HG02938 (cell line): ENCODE results near the gene ADARB2.
"Not testable (repeated sequence)": the region's sequence is repeated elsewhere in the genome, so short reads cannot be mapped to it uniquely, and the experiment has no call there.

Experiments
- ATAC-seq: cut with Tn5 transposase; IDR thresholded peaks from one replicate; pipeline ENCODE4 v1.9.1; 2021; ENCODE audit warnings: mild to moderate bottlenecking, moderate library complexity; ENCODE audit not compliant: unreplicated experiment

Gene ADARB2

DNA sequence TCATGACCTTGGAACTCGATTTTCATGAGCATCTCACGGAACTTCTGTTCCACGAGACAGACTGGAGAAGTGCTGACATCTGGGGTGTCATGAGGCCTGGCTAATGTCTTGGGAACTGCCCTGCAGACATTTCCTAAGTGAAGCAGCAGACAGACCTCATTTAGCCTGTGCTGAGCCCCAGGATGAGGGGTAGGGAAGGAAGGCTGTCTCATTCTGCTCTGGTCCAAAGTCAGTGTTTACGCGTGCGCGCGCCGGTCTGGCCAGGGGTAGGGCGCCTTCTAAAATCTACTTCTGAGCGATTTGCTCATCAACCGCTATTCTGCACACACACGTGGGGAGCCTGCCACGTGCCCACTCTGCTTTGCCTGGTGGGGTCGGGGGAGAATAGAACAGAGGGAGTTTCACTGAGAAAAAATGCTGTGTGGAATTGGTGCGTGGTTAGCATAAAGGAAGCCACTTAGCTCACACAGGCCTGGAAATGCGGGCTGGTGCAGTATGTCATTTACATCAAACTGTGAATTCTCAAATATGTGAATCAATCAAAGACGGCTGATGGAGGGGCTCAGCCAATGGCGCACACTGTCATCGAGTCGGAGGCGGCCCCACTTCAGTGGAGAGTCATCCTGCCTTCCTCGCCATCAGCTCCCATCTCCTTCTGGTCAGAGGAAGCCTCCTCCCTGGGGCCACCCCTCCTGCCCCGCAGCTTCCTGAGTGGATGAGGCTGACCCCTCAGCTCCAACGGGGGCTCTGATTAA is 335.1 kb downstream of the ADARB2 start:
- no peak for ATAC-seq

DNA sequence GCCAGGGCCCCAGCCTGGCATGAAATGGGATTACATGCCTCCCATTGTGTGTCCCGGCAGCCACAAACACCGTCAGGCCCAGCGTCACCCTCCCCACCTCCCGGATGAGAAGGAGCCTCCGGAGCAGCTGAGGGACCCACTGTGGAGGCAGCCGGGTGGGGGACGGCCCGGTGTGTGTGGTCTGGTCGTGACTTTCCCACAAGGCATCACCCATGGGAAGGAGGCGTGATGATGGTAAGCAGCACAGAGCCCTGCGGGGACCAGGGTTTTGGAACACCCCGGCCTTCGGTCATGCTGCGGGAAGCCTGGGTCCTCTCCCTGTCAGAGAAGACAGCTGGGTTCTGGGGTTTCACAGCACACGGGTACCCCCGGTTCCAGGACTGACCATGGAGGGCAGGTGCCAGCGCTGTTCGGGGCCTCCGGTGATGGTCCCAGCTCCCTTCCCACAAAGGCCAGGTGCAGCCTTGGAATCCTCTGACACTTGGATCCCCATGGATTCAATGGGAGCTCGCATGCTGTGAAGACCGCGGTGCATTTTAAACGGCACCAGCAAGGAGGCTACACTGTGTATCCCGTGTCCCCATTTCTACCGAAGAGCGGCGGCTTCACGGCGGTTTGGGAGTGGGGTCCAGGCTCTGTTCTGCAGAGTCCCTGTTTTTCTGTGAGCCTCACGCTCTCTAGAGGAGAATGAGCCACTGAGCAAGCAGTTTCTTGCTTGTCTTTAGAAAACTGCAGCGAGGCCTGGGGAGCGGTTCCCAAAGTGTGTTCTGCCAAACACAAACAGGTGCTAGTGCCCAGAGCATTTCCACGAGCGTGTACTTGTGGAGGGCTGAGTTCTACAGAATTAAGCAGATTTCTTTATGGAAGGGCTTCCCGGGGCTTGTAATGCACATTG is 336.0 kb downstream of the ADARB2 start:
- ATAC-seq = no peak

DNA sequence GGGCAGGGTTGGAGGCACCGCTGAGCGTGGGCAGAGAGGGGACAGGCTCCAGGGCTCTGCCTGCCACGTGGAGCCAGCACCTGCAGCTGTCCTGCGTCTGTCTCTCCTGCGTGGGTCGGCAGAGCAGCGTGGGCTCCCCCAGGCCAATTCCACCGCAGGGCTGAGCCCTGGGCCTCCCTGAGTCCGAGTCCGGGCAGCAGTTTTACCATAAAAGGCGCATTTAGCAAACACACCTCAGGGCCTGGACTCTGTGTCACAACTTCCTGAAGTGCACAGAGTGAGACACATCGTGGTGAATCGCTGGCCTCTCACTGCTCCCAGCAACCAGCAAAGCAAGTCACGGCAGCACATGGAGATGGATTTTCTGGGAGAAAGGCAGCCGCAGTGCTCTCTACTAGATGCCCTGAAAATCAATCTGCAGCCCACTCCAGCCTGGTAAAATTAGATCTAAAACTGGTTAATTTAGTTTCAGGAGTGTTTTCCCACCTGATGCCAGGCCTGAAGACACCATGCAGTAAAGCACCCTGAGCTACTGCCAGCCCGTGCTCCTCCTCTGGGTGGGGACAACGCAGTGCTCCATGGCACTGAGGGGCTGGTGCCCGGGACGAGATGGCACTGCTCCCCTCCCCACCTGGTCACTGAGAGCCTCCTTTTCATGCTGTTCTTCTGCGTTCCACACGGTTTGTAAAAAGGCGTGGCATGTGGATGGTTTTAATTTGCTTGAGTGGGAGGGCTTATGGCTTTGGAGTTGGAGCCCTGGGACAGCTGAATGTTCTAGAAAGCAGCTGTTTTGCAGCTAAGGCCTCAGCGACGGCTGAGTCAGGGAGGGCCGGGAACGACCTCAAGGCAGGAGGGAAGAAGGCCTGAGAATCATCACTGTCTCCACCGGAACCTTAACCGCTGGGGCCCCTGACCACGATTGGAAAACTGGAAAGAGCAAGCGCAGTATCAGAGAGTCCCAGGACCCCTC is 336.9 kb downstream of the ADARB2 start:
- ATAC-seq = no peak

DNA sequence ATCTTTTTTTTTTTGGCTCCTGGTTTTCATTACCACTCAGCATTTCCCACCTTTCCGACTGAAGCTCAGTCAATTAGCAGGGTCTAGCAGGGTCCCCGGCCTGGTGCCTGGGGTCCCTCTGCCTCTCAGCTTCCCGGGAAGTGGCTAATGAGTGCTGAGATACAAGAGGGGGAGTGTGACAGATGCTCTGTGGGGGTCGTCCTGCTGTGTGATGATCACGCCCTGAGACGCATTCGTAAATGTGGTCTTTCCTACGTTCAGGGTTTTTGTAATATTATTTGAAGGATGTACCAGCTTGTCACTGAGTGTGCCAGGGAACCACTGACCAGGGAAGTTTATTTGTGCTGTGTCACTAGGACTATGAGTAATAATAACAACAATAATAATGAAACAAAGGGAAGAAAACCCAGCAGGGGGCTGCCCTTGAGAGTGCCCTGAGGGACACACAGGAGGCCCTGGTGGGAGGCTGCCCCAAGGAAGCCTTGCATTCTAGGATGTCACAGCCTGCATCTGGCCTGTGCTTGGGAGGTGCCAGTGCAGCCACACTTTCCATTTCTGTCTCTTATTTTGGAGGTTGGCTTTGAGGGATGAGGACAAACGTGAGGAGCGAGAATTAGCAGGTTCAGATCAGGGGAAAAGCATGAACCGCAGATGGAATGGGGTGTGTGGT is 337.8 kb downstream of the ADARB2 start:
- no peak for ATAC-seq

DNA sequence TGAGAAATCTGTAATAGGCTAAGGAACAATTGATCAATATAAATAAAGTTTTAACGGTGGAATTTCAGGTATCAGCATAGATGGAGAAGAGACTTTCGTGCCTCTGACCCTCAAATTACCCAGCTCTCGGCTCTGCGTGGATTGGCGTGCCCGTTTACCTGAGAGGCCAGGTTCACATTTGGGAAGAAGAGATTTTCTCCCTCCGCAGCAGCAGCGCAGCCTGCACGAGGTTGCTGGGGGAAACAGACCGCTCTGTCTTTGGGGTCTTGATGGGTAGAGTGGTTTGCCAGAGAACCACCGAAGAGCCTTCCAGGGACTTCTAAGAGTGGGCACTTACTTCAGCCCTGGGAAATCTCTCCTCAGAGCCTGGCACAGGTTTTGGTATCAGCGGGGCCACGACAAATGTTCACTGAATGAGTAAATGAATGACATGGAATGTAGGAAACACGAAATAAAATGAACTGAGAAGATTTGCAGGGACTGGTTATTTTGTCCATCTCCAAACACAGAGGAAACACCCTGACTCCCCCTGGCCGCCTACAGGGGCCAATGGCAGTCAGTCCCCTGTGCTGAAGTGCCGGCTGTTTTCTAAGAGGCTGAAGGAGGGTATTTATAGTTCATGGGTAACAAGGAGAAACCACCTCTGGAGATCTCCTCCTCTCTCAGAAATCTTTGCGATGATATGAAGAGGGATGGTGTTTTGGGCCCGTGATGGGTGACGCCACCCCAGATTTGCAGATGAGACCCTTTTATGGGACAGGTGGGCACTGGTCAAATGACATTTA is 338.5 kb downstream of the ADARB2 start:
- ATAC-seq = no peak

DNA sequence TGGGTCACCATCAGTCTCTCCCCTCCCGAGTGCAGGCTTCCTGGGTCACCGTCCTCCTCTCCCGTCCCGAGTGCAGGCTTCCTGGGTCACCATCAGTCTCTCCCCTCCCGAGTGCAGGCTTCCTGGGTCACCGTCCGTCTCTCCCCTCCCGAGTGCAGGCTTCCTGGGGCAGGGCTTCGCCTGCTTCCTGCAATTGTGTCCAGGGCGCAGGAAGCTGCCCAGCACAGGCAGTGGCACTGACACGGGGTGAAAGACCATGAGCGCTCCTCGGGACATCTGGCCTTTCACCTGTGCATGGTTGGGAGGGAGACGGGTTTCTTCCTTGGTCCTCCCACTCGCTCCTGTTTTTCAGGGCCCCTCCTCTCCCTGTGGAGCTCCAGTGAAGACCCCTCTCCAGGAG is 339.2 kb downstream of the ADARB2 start:
- ATAC-seq = not testable (repeated sequence)

DNA sequence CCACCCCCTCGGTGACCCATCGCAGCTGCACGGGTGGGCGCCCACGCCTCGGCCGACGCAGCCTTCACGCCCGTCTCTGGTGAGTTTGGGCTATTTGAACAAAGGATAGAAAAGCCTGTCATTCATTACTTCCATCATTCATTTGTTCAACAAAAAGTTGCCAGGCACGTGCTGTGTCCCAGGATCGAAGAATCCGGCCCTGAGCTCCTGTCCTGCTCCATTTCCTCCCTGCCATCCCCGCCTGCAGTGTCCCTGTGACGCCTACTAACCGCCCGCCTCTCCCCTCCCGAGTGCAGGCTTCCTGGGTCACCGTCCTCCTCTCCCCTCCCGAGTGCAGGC is 341.1 kb downstream of the ADARB2 start:
- no peak for ATAC-seq

DNA sequence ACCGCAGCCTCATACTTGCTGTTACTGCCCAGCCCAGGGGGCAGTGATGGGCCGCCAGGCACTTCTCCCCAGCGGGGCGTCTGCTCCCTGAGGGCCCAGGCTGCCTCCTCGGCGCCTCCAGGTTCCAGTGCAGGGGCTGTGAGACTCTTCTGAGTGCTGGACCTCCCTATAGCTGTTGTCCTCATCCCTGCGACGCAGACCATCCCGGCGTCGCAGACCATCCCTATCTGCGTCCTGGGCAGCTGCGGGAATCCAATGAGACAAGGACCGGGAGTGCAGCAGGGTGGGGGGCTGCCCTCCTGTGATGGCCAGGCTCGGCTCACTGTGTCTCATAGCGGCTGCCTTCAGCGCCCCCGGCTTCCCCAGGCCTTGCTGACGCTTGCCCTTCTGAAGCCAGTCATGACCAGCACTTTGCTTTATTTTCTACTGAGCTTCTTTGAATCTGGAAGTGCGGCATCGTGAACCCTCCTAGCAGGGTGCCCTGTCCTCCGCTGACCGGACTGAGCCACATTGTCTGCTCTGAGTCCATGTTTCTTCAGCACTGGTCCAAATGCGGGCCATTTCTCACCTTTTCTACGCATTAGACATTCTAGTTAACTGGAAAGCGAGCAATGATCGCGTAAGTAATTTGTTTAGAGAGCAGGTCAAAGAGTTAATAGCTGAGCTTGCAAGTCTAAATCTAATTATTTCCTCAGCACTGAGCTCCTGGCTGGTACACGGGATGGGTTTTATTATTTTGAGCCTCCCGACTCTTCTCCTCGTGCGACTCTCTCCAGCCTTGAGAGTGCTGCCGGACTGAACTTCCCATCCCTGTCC is 341.6 kb downstream of the ADARB2 start:
- no peak for ATAC-seq

DNA sequence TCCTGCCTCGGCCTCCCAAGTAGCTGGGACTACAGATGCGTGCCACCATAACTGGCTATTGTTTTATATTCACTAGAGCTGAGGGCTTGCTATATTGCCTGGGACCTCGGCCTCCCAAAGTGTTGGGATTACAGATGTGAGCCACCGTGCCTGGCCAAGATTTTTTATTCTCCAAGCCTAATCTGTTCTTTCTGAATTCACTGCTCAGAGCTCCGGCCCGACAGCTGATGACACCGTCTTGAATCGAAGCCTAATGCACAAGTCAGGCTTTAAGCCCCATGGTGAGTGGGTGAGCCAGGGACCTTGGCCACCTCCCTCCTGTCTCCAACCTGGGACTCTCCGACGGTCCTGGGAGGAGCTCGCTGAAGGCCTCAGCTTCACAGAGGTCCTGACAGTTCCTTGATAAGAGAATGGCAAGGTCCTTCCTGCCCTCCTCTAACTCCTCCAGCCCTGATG is 342.3 kb downstream of the ADARB2 start:
- ATAC-seq = no peak

DNA sequence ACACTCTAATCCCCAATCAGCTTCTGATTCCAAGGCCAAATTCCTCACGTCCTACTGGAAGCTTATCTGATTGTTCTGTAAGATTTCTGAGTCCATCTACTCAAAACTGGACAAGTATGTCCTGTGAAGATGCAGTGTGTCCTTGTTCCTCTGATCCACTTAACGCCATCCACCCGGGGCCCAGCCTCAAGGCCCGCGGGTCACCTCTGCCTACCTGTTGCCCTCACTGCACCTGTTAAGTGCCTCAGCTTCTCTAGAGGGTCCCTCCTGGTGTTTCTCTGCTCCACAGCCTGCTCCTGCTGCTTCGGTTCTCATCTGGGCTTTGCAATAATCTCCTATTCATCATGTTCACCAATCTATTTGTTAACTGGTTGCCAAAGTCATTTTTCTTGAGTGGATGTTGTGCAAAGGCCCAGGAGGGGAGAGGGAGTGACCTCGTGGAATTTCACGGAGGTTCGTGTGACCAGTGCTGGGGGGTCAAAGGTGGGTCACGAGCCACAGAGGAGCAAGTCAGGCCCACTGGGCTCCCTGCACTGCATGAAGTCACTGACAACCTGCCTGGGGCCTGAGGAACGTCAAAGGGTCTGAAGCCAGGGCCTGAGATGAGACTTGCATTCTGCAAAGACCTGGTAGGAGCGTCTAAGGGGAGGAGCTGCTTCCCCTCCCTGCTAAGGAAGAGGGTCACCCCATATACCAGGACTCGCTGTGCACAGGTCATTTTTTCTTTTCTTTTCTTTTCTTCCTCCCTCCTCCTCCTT is 343.0 kb downstream of the ADARB2 start:
- ATAC-seq = no peak

DNA sequence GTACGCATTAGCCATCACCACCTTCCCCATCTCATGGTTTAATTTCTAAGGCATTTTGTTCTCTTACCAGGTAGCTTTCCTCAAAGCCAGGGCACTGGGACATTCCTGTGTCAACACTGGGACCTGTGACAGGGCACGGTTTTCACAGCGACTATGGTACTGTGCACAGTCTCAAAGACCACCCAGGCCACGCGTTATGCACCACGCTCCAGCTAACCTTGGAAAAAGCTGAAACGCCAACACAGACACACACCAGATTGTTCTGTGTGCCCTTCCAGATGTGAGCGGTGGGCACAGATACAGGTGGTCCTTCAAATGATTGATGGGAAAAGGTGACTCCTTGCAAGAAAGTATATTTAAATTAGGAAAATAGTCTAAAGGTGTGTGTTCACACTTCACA is 343.8 kb downstream of the ADARB2 start:
- no peak for ATAC-seq

DNA sequence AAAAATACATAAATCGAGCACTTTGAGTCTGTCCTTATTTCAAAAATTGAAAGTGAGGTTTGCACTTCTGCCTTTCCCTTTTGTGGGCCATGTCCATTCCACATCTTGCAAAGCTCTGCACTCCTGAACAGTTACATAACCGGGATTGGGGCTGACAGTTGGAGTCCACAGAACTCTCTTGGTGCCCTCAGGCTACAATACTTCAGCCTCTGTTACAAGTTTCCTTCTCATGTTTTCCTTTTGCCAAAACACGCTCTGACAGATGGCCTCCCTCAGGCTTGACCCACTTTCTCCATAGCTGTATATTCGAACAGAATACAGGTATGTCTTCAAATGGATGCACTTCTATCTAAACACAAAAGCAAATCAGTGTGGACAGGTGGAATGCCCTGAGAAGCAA is 345.2 kb downstream of the ADARB2 start:
- no peak for ATAC-seq

DNA sequence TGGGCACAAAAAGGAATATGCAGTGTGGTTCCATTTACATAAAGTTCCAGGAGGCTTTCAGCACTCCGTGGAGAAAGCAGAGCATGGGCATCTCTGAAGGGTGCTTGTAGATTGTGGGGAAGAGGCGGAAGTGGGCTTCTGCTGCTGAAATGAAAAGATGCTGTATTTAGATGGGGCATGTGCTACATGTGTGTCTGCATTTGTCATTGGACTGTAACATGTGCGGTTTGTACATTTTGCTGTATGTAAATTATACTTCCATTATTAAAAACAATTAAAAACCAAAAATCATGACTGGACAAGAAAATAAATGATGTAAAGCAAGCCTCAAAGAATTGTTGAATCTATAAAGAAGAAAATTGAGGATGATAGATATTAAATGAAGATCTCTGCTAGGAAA is 347.1 kb downstream of the ADARB2 start:
- no peak for ATAC-seq

DNA sequence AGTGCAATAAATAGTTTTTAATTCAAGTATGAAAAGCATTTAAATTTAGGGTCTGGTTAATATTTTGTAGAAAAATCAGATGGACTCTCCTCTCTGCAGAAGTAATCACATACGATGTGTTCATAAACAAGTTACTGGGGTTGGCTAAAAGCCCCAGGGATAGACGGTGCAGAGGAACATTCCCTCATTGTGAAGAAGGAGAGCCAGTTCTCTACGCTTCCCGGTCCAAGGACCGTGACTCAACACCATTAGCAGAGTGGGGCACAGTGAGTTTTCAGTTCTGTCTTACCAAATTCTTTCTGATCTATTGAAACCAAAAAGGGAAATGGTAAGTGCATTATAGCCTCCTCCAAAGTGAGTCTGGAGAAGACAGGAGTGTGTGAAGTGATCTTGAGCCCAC is 353.3 kb downstream of the ADARB2 start:
- ATAC-seq = no peak

DNA sequence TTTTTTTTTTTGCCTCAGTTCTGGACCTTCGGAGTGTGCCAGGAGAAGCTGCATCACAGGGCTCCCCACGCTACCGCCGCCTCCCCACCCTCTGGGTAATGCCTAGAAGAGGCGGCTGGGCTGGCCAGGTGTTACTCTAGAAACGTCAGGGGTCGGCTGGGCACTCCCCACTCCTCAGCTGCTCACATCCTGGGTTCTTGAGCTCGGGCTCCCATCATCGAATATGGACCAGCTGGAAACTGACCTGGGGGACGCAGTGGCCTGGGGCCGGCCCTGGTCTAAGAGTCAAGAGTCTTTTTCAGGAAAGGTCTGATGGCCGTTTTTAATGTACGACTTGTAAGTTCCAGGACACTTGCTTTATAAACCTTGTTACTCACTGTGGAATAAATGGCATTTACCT is 354.6 kb downstream of the ADARB2 start:
- no peak for ATAC-seq

DNA sequence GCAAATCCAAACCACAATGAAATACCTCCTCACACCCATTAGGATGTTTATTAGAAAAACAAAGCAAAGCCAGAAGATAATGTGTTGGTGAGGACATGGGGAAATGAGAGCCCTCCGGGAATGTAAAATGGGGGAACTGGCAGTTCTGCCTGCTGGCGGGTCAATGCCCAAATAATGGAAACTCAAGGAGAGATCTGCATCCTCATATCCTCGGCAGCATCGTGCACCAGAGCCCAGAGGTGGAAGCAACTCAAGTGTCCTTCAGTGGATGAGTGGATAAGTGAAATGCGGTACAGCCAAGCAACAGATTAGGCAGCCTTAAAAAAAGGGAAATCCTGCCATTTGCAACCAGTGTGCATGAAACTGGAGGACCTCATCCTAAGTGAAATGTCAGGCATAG is 356.0 kb downstream of the ADARB2 start:
- no peak for ATAC-seq

DNA sequence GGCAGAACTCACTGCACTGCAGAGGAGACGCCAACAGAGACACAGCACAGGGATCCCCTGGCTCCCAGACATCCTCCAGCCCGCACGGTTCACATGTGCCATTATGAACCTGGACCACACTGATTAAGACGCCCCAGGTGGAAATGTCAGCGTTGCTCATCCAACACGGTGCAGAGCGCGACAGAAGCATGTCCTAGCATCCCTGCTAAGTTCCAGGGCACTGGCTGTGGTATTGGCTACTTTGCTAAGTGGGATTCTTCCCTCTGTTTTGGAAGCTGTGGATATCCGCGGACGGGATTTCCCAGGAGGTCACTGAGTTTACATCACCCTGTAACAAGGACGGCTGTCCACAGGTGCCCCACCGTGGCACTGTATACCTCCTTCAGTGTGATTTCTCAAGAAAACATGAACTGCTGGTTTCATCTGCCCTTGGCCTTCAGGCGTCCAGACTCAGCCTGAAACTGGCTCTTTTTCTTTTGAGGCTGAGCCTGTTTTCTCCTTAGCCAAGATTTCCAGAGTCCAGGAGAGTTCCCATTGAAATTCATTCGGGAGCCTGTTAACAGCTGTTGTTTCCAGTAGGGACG is 357.1 kb downstream of the ADARB2 start:
- ATAC-seq = no peak

DNA sequence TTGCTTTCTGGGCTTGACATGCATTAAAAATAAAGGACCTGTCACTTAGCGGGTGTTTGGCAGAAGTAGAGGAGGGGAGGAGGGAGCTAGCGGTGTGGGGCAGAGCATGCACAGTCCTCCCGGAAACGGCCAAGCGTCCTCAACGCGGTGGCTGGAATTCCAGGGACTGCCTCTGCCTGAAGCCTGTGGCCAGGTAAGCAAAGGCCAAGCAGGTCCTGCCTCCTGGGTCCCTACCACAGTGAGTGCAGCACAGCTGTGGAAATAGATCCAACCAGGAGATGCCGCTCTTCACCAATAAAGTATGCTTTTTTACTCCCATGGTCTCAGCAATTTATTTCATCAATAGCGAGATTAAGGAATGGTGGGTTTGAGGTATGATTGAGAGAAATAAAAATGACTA is 357.7 kb downstream of the ADARB2 start:
- no peak for ATAC-seq
